SK-N-SH (cell line): ENCODE data around the gene DLG4. TPM values are rescaled to one million over a fixed set of nuclear protein-coding genes. Genes with fewer than 3 reads are reported as not detected.

Experiments used
- CTCF ChIA-PET: fragments of 300-600, 350-600 bp; formaldehyde crosslinking; extraction: SDS; loops from one replicate; lab custom pipeline; 2021; lab: Yijun Ruan, JAX
- POLR2A ChIA-PET: fragments of 350-600 bp; sonication (Branson Sonifier 250); formaldehyde crosslinking; extraction: SDS; loops from one replicate; lab custom pipeline; 2020; ENCODE audit warnings: antibody characterized with exemption, inconsistent platforms; lab: Yijun Ruan, JAX
- DNase-seq: peaks from one replicate; pipeline ENCODE4 v3.0.0; 2012
- H2AFZ ChIP-seq: fragments of 200-600 bp; sonication (generic); 2 replicates; pipeline ENCODE4 v1.8.1; 2016; ENCODE audit warnings: antibody characterized with exemption, mild to moderate bottlenecking, low read depth
- H3F3A ChIP-seq: fragments of 200-600 bp; sonication (generic); replicated peaks from 2 replicates; pipeline ENCODE3; 2016; ENCODE audit warnings: antibody characterized with exemption, mild to moderate bottlenecking; ENCODE audit not compliant: insufficient read depth
- H3K27ac ChIP-seq, 2 experiments: fragments of 200-500 bp in 1 of 2; fragments of 200-600 bp in 1 of 2; sonication (Bioruptor generic) in 1 of 2; sonication (generic), shearing (Covaris generic) in 1 of 2; 2 replicates each; pipeline versions ENCODE4 v1.5.1 to v1.6.1; 2014 to 2016; ENCODE audit warnings: low read depth in 2 of 2, inconsistent platforms in 1 of 2, low read length in 1 of 2, mild to moderate bottlenecking in 1 of 2, mixed read lengths in 1 of 2
- H3K27me3 ChIP-seq: fragments of 200-600 bp; sonication (generic), shearing (Covaris generic); 2 replicates; pipeline ENCODE4 v1.6.1; 2016; ENCODE audit warnings: mixed run types; ENCODE audit not compliant: insufficient read depth
- H3K36me3 ChIP-seq, 2 experiments: fragments of 200-500 bp in 1 of 2; fragments of 200-600 bp in 1 of 2; sonication (Bioruptor generic) in 1 of 2; sonication (generic) in 1 of 2; replicated peaks in 1 of 2; 2 replicates each; pipeline versions ENCODE3 to v1.5.1; 2014 to 2016; ENCODE audit warnings: low read length in 1 of 2, mild to moderate bottlenecking in 1 of 2; ENCODE audit not compliant: insufficient read depth in 2 of 2, control insufficient read depth in 1 of 2
- H3K4me1 ChIP-seq, 2 experiments: fragments of 200-500 bp in 1 of 2; fragments of 200-600 bp in 1 of 2; sonication (Bioruptor generic) in 1 of 2; sonication (generic), shearing (Covaris generic) in 1 of 2; 2 replicates each; pipeline versions ENCODE4 v1.5.1 to v1.6.1; 2014 to 2016; ENCODE audit warnings: low read depth in 1 of 2, low read length in 1 of 2, mixed run types in 1 of 2; ENCODE audit not compliant: insufficient read depth in 2 of 2, control insufficient read depth in 1 of 2
- H3K4me2 ChIP-seq: fragments of 200-600 bp; sonication (generic), shearing (Covaris generic); 2 replicates; pipeline ENCODE4 v1.6.1; 2017; ENCODE audit warnings: mixed run types
- H3K4me3 ChIP-seq, 2 experiments: fragments of 200-500 bp in 1 of 2; fragments of 200-600 bp in 1 of 2; sonication (Bioruptor generic) in 1 of 2; sonication (generic), shearing (Covaris generic) in 1 of 2; 2 replicates each; pipeline versions ENCODE4 v1.5.1 to v1.8.1; 2014 to 2016; ENCODE audit warnings: low read depth in 2 of 2, inconsistent platforms in 1 of 2, low read length in 1 of 2, mild to moderate bottlenecking in 1 of 2, mixed read lengths in 1 of 2, moderate library complexity in 1 of 2
- H3K79me2 ChIP-seq: fragments of 200-600 bp; sonication (generic); 2 replicates; pipeline ENCODE4 v1.8.1; 2017; ENCODE audit warnings: mild to moderate bottlenecking; ENCODE audit not compliant: insufficient read depth
- H3K9ac ChIP-seq: fragments of 200-600 bp; sonication (generic); 2 replicates; pipeline ENCODE4 v1.6.1; 2017; ENCODE audit warnings: mixed run types
- H3K9me2 ChIP-seq: fragments of 200-600 bp; sonication (generic); 2 replicates; pipeline ENCODE4 v1.6.1; 2017; ENCODE audit warnings: mixed run types
- H3K9me3 ChIP-seq: fragments of 200-600 bp; sonication (generic); 2 replicates; pipeline ENCODE4 v1.6.1; 2017; ENCODE audit warnings: mixed run types, mild to moderate bottlenecking, moderate library complexity
- H4K20me1 ChIP-seq: fragments of 200-600 bp; sonication (generic); 2 replicates; pipeline ENCODE4 v1.6.1; 2017; ENCODE audit warnings: mild to moderate bottlenecking, mixed run types; ENCODE audit not compliant: insufficient read depth
- ELF1 ChIP-seq: IDR thresholded peaks from 2 replicates; pipeline ENCODE4 v1.4.0; 2012
- EP300 ChIP-seq, 2 experiments: IDR thresholded peaks; 2 replicates each; pipeline versions ENCODE4 v1.4.0 to v1.6.1; 2012; ENCODE audit warnings: borderline replicate concordance in 1 of 2, low read depth in 1 of 2, low read length in 1 of 2
- EZH2phosphoT487 ChIP-seq: fragments of 200-600 bp; sonication (generic); IDR thresholded peaks from 2 replicates; pipeline ENCODE4 v1.6.1; 2017; ENCODE audit warnings: low read depth, mixed run types, mild to moderate bottlenecking, antibody characterized with exemption, moderate library complexity, borderline replicate concordance
- FOXJ3 ChIP-seq: sonication (generic); formaldehyde crosslinking; IDR thresholded peaks from 2 replicates; pipeline ENCODE4 v1.5.1; 2020; ENCODE audit warnings: mild to moderate bottlenecking, missing genetic modification reagents
- FOXM1 ChIP-seq: IDR thresholded peaks from 2 replicates; pipeline ENCODE4 v1.4.0; 2012; ENCODE audit warnings: low read depth, mild to moderate bottlenecking
- GABPA ChIP-seq: IDR thresholded peaks from 2 replicates; pipeline ENCODE4 v1.4.0; 2012; ENCODE audit warnings: low read depth, mild to moderate bottlenecking
- MEF2A ChIP-seq: IDR thresholded peaks from 2 replicates; pipeline ENCODE4 v1.4.0; 2012; ENCODE audit warnings: low read depth, borderline replicate concordance
- NFIC ChIP-seq: IDR thresholded peaks from 2 replicates; pipeline ENCODE4 v1.4.0; 2012; ENCODE audit warnings: borderline replicate concordance
- POLR2AphosphoS5 ChIP-seq: IDR thresholded peaks from 2 replicates; pipeline ENCODE4 v1.6.1; 2012; ENCODE audit warnings: low read depth, low read length
- RAD21 ChIP-seq: IDR thresholded peaks from 2 replicates; pipeline ENCODE4 v1.6.1; 2012; ENCODE audit warnings: mild to moderate bottlenecking, low read length
- RFX5 ChIP-seq: IDR thresholded peaks from 2 replicates; pipeline ENCODE4 v1.6.1; 2012; ENCODE audit warnings: mild to moderate bottlenecking, improper control_type of control experiment, low read length
- RXRA ChIP-seq: IDR thresholded peaks from 2 replicates; pipeline ENCODE4 v1.4.0; 2012; ENCODE audit warnings: low read depth, mild to moderate bottlenecking, borderline replicate concordance
- SIN3A ChIP-seq: IDR thresholded peaks from 2 replicates; pipeline ENCODE4 v1.6.1; 2012; ENCODE audit warnings: low read depth, mild to moderate bottlenecking, low read length, moderate library complexity, borderline replicate concordance
- TAF1 ChIP-seq: IDR thresholded peaks from 2 replicates; pipeline ENCODE4 v1.6.1; 2012; ENCODE audit warnings: low read depth, mild to moderate bottlenecking, low read length, moderate library complexity, borderline replicate concordance
- TEAD4 ChIP-seq: IDR thresholded peaks from 2 replicates; pipeline ENCODE4 v1.4.0; 2012; ENCODE audit warnings: mild to moderate bottlenecking, borderline replicate concordance; ENCODE audit not compliant: insufficient read depth
- WGBS: methylation state at CpG from one replicate; pipeline ENCODE4 v1.1.6; 2017; ENCODE audit warnings: low lambda C conversion rate; 5-methylcytosine and 5-hydroxymethylcytosine counted together
- polyA plus RNA-seq, 3 experiments: library from polyadenylated mRNA; depleted of rRNA; stranded (reverse); fragments of >200 nt; gene quantifications; 2 replicates each; pipeline ENCODE4 v1.2.3, GENCODE V29; 2012
- TF ChIP-seq, protein P1 (sequence below): fragments of 200-600 bp; sonication (generic); IDR thresholded peaks from 2 replicates; pipeline ENCODE4 v1.6.1; 2017; ENCODE audit warnings: antibody characterized with exemption, mild to moderate bottlenecking, moderate library complexity
- TF ChIP-seq, protein P2 (sequence below): IDR thresholded peaks from 2 replicates; pipeline ENCODE4 v1.6.1; 2012; ENCODE audit warnings: mild to moderate bottlenecking, low read depth, low read length, moderate library complexity
- TF ChIP-seq, protein P3 (sequence below): IDR thresholded peaks from 2 replicates; pipeline ENCODE4 v1.4.0; 2012; ENCODE audit warnings: low read depth, borderline replicate concordance
- TF ChIP-seq, protein P4 (sequence below): IDR thresholded peaks from 2 replicates; pipeline ENCODE4; 2012
- TF ChIP-seq, protein P5 (sequence below): fragments of 150-350 bp; IDR thresholded peaks from 2 replicates; pipeline ENCODE4 v1.6.1; 2017; ENCODE audit warnings: antibody characterized with exemption, low read length, low read depth, borderline replicate concordance

Gene DLG4
- polyA plus RNA-seq, 1 of the 3 experiments (the other 2 are of a cell fraction): 30.5 TPM

DNA sequence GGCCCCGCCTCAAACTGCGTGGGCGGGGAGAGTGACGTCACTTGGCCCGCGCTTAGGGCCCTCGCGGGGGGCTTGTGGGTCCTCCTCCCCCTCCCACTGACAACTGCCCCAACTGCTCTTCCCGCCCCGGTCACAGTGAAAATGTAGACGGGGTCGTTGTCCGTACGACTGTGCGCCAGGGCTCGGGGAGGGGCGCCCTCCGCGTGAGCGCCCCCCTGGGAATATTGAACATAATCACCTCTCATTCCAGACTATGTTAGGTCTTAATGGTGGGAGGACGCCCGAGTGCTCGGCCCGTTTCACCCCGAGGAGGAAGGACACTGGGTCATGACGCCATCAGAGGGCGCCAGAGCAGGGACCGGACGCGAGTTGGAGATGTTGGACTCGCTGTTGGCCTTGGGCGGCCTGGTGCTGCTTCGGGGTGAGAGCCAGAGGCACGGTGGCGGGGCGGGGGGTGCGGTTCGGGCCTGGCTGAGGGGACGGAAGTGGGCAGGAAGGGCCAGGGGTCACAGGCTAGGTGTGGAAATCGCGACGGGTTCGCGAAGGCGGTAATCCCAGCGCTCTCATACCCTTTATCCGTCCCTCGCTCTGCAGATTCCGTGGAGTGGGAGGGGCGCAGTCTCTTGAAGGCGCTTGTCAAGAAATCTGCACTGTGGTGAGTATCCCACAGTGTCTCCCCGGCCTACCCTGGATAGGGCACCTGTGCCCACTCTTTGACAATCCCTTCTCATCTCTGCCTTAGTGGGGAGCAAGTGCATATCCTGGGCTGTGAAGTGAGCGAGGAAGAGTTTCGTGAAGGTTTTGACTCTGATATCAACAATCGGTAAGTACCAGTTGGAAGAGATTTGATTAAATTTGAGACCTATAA, 32.8 kb upstream of the DLG4 start, which contains the start of gene ELP5:
Gene ELP5 (plus strand): TSS at position 40 of the 868 bp plus-strand sequence. CDS start 336 bp downstream, at position 376.
- peak; percentile 91 for DNase-seq
- peak within 1 kb of the TSS; percentile 94 for H3K9ac ChIP-seq
- peak within 1 kb of the TSS; percentile 95 for H3K4me2 ChIP-seq
- H3K4me1 ChIP-seq: peaks cover 9 to 23% of the 10 kb centered on the region in 2 experiments; a peak in 3 of 4 replicates
- H2AFZ ChIP-seq: peak within 1 kb of the TSS; percentile 91
- H3K36me3 ChIP-seq: peaks cover 13 to 17% of the 10 kb centered on the region in 2 experiments
- H3K27me3 ChIP-seq: no peaks in the 10 kb centered on the region
- H4K20me1 ChIP-seq: no peaks in the 10 kb centered on the region
- ChIA-PET POLR2A (interaction anchor here (1.1 to 1.6 kb wide), 3 partner anchors 10 to 31 kb away, joined by 6 to 7 read pairs (median 6); partner anchors contain the start of genes GABARAP and PHF23), CTCF (interaction anchor here (1.0 to 1.6 kb wide), 4 partner anchors 9 to 207 kb away, joined by 3 to 14 read pairs (median 4); no protein-coding TSS in a partner anchor)
- WGBS: under 1% methylated on average over 24 of the region's 55 CpGs
- H3K9me3 ChIP-seq: no peaks in the 10 kb centered on the region
- peaks cover 56% of the 10 kb centered on the region for H3K79me2 ChIP-seq
- peaks cover 12% of the 10 kb centered on the region for H3F3A ChIP-seq
- peak within 1 kb of the TSS; percentile 81 to 95 for H3K4me3 ChIP-seq
- H3K9me2 ChIP-seq: no peaks in the 10 kb centered on the region
- peak within 1 kb of the TSS; percentile 97 to 99 for H3K27ac ChIP-seq
- TF ChIP-seq MEF2A (no peak), ELF1 (peak; percentile 60), SIN3A (0 out of 2 replicates have a peak, but pooled peaks have one; percentile 17), RXRA (no peak), TEAD4 (no peak), EP300 (IDR thresholded peaks at IDR 0.05; ENCODE audit: borderline replicate concordance in 1 of 2, low read depth in 1 of 2, low read length in 1 of 2) (peak in 1 of 2 experiments; percentile 2; a peak in 1 of 4 replicates), FOXJ3 (CRISPR knock-in tag) (no peak), NFIC (no peak), FOXM1 (no peak), POLR2AphosphoS5 (no peak), RAD21 (peak; percentile 38), GABPA (no peak; the same call in 1 of the 2 replicates), RFX5 (no peak), EZH2phosphoT487 (no peak), TAF1 (0 out of 2 replicates have a peak, but pooled peaks have one; percentile 68)
- TF ChIP-seq, protein P1, sequence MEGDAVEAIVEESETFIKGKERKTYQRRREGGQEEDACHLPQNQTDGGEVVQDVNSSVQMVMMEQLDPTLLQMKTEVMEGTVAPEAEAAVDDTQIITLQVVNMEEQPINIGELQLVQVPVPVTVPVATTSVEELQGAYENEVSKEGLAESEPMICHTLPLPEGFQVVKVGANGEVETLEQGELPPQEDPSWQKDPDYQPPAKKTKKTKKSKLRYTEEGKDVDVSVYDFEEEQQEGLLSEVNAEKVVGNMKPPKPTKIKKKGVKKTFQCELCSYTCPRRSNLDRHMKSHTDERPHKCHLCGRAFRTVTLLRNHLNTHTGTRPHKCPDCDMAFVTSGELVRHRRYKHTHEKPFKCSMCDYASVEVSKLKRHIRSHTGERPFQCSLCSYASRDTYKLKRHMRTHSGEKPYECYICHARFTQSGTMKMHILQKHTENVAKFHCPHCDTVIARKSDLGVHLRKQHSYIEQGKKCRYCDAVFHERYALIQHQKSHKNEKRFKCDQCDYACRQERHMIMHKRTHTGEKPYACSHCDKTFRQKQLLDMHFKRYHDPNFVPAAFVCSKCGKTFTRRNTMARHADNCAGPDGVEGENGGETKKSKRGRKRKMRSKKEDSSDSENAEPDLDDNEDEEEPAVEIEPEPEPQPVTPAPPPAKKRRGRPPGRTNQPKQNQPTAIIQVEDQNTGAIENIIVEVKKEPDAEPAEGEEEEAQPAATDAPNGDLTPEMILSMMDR: peak; percentile 46
- TF ChIP-seq, protein P2, sequence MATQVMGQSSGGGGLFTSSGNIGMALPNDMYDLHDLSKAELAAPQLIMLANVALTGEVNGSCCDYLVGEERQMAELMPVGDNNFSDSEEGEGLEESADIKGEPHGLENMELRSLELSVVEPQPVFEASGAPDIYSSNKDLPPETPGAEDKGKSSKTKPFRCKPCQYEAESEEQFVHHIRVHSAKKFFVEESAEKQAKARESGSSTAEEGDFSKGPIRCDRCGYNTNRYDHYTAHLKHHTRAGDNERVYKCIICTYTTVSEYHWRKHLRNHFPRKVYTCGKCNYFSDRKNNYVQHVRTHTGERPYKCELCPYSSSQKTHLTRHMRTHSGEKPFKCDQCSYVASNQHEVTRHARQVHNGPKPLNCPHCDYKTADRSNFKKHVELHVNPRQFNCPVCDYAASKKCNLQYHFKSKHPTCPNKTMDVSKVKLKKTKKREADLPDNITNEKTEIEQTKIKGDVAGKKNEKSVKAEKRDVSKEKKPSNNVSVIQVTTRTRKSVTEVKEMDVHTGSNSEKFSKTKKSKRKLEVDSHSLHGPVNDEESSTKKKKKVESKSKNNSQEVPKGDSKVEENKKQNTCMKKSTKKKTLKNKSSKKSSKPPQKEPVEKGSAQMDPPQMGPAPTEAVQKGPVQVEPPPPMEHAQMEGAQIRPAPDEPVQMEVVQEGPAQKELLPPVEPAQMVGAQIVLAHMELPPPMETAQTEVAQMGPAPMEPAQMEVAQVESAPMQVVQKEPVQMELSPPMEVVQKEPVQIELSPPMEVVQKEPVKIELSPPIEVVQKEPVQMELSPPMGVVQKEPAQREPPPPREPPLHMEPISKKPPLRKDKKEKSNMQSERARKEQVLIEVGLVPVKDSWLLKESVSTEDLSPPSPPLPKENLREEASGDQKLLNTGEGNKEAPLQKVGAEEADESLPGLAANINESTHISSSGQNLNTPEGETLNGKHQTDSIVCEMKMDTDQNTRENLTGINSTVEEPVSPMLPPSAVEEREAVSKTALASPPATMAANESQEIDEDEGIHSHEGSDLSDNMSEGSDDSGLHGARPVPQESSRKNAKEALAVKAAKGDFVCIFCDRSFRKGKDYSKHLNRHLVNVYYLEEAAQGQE: no peak
- TF ChIP-seq, protein P3, sequence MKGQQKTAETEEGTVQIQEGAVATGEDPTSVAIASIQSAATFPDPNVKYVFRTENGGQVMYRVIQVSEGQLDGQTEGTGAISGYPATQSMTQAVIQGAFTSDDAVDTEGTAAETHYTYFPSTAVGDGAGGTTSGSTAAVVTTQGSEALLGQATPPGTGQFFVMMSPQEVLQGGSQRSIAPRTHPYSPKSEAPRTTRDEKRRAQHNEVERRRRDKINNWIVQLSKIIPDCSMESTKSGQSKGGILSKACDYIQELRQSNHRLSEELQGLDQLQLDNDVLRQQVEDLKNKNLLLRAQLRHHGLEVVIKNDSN: no peak
- TF ChIP-seq, protein P4, sequence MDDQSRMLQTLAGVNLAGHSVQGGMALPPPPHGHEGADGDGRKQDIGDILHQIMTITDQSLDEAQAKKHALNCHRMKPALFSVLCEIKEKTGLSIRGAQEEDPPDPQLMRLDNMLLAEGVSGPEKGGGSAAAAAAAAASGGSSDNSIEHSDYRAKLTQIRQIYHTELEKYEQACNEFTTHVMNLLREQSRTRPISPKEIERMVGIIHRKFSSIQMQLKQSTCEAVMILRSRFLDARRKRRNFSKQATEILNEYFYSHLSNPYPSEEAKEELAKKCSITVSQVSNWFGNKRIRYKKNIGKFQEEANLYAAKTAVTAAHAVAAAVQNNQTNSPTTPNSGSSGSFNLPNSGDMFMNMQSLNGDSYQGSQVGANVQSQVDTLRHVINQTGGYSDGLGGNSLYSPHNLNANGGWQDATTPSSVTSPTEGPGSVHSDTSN: no peak
- TF ChIP-seq, protein P5, sequence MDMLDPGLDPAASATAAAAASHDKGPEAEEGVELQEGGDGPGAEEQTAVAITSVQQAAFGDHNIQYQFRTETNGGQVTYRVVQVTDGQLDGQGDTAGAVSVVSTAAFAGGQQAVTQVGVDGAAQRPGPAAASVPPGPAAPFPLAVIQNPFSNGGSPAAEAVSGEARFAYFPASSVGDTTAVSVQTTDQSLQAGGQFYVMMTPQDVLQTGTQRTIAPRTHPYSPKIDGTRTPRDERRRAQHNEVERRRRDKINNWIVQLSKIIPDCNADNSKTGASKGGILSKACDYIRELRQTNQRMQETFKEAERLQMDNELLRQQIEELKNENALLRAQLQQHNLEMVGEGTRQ: no peak
